MM.1S (cell line): ENCODE measurements around the gene ASB6.

Experiments used
- CTCF ChIP-seq: fragments of 300-600 bp; sonication (generic); IDR thresholded peaks from 2 replicates; pipeline ENCODE4 v1.5.1; 2016; ENCODE audit warnings: antibody characterized with exemption, low read length, mixed read lengths
- EZH2 ChIP-seq: fragments of 300-600 bp; sonication (generic); optimal IDR thresholded peaks from 2 replicates; pipeline ENCODE3; 2017; ENCODE audit warnings: low read depth, mild to moderate bottlenecking, antibody characterized with exemption, low read length, mixed read lengths
- EZH2phosphoT487 ChIP-seq: fragments of 300-600 bp; sonication (generic); IDR thresholded peaks from 2 replicates; pipeline ENCODE4 v1.6.1; 2018; ENCODE audit warnings: antibody characterized with exemption, low read length

GRCh38 chr9:129685933-129686259 lies 43.9 kb upstream of the ASB6 start:
- no peak for TF ChIP-seq CTCF
- no peak for TF ChIP-seq EZH2
- TF ChIP-seq EZH2phosphoT487 = no peak
